ENCODE measurements around the gene GDAP2. TPM values are rescaled to one million over a fixed set of nuclear protein-coding genes. Genes with fewer than 3 reads are reported as not detected.

Gene GDAP2
- total and polyA plus RNA-seq, 3 donors from 2014 or later = 20.0 to 47.6 (median 44.7) TPM

DNA sequence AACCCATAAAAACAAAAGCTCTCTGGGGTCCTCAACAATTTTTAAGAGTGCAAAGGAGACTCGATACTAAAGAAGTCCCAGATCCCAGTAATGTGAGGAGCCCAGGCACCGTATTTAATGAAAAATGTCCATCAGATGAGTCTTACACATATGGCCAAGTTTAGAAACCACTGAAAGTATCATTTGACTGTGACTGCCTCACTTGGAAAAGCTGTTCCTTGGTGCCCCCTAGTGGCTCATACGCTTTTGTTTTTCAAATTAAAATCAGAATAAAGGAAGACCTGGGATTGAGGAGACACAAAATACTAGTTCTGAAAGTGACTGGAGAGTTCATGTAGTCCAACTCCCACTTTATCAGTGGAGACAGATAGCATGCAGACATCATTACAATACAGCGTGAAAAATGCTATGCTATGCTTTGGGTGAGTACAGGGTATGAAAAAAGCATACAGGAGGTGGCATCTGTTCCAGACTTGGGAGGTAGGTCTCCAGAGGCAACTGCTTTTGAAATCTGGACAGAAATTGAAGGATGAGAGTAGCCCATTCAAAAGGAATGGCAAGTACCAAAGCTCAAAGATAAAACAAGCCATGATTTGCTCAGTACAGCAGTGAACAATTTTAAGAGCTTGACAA is 33.8 kb downstream of the GDAP2 start:
- Histone ChIP-seq H3K4me3 (no peak overlapping the region), H3K36me3 (ENCODE audit: low read depth, missing control alignments) (no peaks in the 10 kb centered on the region), H3K27me3 (no peaks in the 10 kb centered on the region), H3K4me1 (no peaks in the 10 kb centered on the region), H3K9me3 (no peaks in the 10 kb centered on the region), H3K27ac (no peak overlapping the region)
- 27 to 41% methylated on average over 4 of the region's 4 CpGs for WGBS, 2 donors
- intact Hi-C loops (cut with DNase I; ENCODE audit: low total_unique reads) = no loop called here
- peak; percentile 87 for DNase-seq
- TF ChIP-seq, protein P1, sequence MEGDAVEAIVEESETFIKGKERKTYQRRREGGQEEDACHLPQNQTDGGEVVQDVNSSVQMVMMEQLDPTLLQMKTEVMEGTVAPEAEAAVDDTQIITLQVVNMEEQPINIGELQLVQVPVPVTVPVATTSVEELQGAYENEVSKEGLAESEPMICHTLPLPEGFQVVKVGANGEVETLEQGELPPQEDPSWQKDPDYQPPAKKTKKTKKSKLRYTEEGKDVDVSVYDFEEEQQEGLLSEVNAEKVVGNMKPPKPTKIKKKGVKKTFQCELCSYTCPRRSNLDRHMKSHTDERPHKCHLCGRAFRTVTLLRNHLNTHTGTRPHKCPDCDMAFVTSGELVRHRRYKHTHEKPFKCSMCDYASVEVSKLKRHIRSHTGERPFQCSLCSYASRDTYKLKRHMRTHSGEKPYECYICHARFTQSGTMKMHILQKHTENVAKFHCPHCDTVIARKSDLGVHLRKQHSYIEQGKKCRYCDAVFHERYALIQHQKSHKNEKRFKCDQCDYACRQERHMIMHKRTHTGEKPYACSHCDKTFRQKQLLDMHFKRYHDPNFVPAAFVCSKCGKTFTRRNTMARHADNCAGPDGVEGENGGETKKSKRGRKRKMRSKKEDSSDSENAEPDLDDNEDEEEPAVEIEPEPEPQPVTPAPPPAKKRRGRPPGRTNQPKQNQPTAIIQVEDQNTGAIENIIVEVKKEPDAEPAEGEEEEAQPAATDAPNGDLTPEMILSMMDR (IDR thresholded peaks at IDR 0.05) = peak; percentile 52 to 83 (median 79)
- no peak for TF ChIP-seq POLR2A (IDR thresholded peaks at IDR 0.05)

DNA sequence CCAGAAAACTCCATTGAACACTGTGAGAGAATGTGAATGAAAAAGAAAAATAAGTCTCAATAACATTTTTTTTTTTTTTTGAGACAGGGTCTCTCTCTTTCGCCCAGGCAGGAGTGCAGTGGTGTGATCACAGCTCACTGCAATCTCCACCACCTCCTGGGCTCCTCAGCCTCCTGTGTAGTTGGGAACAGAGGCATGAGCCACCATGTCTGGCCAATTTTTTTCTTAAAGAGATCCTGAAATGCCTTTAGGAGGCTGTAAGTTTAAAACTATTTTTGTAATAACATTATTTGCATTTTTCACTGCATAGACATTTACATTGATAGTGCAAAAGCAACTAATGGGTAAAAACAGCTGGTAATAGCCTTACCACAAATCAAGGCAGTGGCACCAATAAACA is 35.3 kb downstream of the GDAP2 start:
- intact Hi-C loops (cut with DNase I; ENCODE audit: low total_unique reads) = no loop called here
- no peak for DNase-seq
- no peak overlapping the region for H3K4me3 ChIP-seq
- TF ChIP-seq, protein P1 (IDR thresholded peaks at IDR 0.05) = no peak
- no peak for TF ChIP-seq POLR2A (IDR thresholded peaks at IDR 0.05)
- H3K36me3 ChIP-seq (ENCODE audit: low read depth, missing control alignments) = no peaks in the 10 kb centered on the region
- H3K27me3 ChIP-seq = no peaks in the 10 kb centered on the region
- no peaks in the 10 kb centered on the region for H3K4me1 ChIP-seq
- WGBS, 2 donors = 88 to 93% methylated on average over 1 of the region's 1 CpG
- no peaks in the 10 kb centered on the region for H3K9me3 ChIP-seq
- H3K27ac ChIP-seq = no peak overlapping the region

DNA sequence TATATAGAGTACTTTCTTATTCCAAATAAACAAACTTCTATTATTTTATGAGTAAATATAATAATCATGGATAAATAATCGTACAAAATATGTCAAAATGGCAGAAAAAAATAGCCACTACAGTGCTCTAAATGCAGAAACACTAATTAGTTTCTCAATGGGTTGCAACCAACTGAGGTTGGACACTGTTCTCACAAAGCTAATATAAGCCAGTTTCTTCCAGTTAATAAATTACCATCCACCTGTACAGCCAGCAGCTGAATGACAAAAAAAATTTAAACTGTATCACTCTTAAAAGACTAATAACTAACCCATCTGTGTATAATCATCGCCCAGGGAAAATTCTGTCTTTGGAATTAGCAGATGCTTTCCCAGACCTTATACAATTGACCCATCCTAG is 36.9 kb downstream of the GDAP2 start:
- H3K27me3 ChIP-seq = no peaks in the 10 kb centered on the region
- no peak overlapping the region for H3K27ac ChIP-seq
- H3K9me3 ChIP-seq = no peaks in the 10 kb centered on the region
- intact Hi-C loops (cut with DNase I; ENCODE audit: low total_unique reads) = no loop called here
- 92 to 97% methylated on average over 2 of the region's 2 CpGs for WGBS, 2 donors
- H3K4me1 ChIP-seq = no peaks in the 10 kb centered on the region
- TF ChIP-seq, protein P1 (IDR thresholded peaks at IDR 0.05) = no peak
- no peak for TF ChIP-seq POLR2A (IDR thresholded peaks at IDR 0.05)
- H3K4me3 ChIP-seq = no peak overlapping the region
- no peaks in the 10 kb centered on the region for H3K36me3 ChIP-seq (ENCODE audit: low read depth, missing control alignments)
- no peak for DNase-seq

- Histone ChIP-seq H3K27ac (no peak overlapping the region), H3K27me3 (no peaks in the 10 kb centered on the region), H3K4me3 (no peak overlapping the region), H3K9me3 (no peaks in the 10 kb centered on the region), H3K4me1 (no peaks in the 10 kb centered on the region), H3K36me3 (ENCODE audit: low read depth, missing control alignments) (no peaks in the 10 kb centered on the region)
- intact Hi-C loops (cut with DNase I; ENCODE audit: low total_unique reads) = no loop called here
- WGBS, 2 donors = 92 to 99% methylated on average over 2 of the region's 2 CpGs
- no peak for DNase-seq
- no peak for TF ChIP-seq POLR2A (IDR thresholded peaks at IDR 0.05)
- TF ChIP-seq, protein P1 (IDR thresholded peaks at IDR 0.05) = no peak
These were observed 39.0 kb downstream of the GDAP2 start for GRCh38 chr1:117890452-117890851.
